Measurements from ENCODE around the gene FAM13B.

DNA sequence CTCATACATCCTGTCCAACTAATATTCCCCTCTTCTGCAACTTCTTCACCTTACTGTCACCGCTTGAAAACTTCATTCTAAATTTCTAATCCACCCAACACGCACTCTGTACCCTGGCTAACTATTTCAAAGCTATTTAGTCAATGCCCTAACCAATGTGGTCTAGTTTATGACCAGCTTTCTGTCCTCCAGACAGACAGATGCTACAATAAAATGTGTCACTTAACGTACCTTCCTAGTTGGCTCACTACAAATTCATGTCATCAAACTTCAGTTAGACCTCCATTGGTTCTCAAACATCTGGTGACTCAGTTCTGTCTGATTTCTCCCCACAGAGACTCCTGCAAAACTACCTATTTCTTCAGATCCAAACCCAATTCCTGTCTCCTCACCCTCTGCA is 57.7 kb downstream of the FAM13B start:
- TF ChIP-seq CTCF (IDR thresholded peaks at IDR 0.05): no peak
- TF ChIP-seq EP300 (IDR thresholded peaks at IDR 0.05; ENCODE audit: low read depth): no peak

Measured in transverse colon (tissue), 3 donors.